Upper lobe of right lung (tissue), 1 donor: ENCODE results near the gene HOXC10. TPM values are rescaled to one million over a fixed set of nuclear protein-coding genes. Genes with fewer than 3 reads are reported as not detected.

Source experiments
- ATAC-seq: fragments of 200-7000 bp; cut with Tn5 transposase; one replicate; pipeline ENCODE4 v1.9.1; 2020; ENCODE audit warnings: mild to moderate bottlenecking, moderate library complexity
- DNase-seq: peaks from one replicate; pipeline ENCODE4 v3.0.0-alpha.2; 2020
- H3K27ac ChIP-seq: fragments of 200-600 bp; one replicate; pipeline ENCODE4 v1.8.0; 2022
- H3K27me3 ChIP-seq: fragments of 200-600 bp; one replicate; pipeline ENCODE4 v1.8.0; 2022; ENCODE audit warnings: mild to moderate bottlenecking
- H3K36me3 ChIP-seq: fragments of 200-600 bp; one replicate; pipeline ENCODE4 v1.8.0; 2022
- H3K4me1 ChIP-seq: fragments of 200-600 bp; one replicate; pipeline ENCODE4 v1.8.0; 2022
- H3K4me3 ChIP-seq: fragments of 200-600 bp; one replicate; pipeline ENCODE4 v1.8.0; 2022; ENCODE audit warnings: mild to moderate bottlenecking
- H3K9me3 ChIP-seq: fragments of 200-600 bp; one replicate; pipeline ENCODE4 v1.8.0; 2022
- CTCF ChIP-seq: fragments of 200-600 bp; IDR thresholded peaks from one replicate; pipeline ENCODE4 v1.8.0; 2022; ENCODE audit warnings: antibody characterized with exemption
- intact Hi-C: fragments of 100-400 bp; cut with DNase I; formaldehyde crosslinking; loops from one replicate; pipeline ENCODE4 v1.11.0; 2022
- total RNA-seq: library from RNA; stranded (reverse); fragmentation: NEBNext Ultra II Directional; extraction: Animal tissue kit (Norgen Biotek cat#: 25700); gene quantifications from one replicate; pipeline ENCODE4 v1.2.1, GENCODE V29; 2021
- donor health status: DM: no; HTN: yes; CAD: no; lungs with severe emphysema.

Gene HOXC10
- total RNA-seq, 1 donor from 2014 or later, result not detected

GRCh38 chr12:53989227-53990113 lies 4.5 kb downstream of the HOXC10 start:
- intact Hi-C loops, result no loop called here
- Histone ChIP-seq H3K36me3 (no peaks in the 10 kb centered on the region), H3K27me3 (peaks cover 100% of the 10 kb centered on the region), H3K4me3 (no peak overlapping the region), H3K27ac (no peak overlapping the region), H3K9me3 (no peaks in the 10 kb centered on the region), H3K4me1 (peaks cover 20% of the 10 kb centered on the region)
- DNase-seq (no peak), ATAC-seq (no peak)
- peak; percentile 38 for TF ChIP-seq CTCF

DNA sequence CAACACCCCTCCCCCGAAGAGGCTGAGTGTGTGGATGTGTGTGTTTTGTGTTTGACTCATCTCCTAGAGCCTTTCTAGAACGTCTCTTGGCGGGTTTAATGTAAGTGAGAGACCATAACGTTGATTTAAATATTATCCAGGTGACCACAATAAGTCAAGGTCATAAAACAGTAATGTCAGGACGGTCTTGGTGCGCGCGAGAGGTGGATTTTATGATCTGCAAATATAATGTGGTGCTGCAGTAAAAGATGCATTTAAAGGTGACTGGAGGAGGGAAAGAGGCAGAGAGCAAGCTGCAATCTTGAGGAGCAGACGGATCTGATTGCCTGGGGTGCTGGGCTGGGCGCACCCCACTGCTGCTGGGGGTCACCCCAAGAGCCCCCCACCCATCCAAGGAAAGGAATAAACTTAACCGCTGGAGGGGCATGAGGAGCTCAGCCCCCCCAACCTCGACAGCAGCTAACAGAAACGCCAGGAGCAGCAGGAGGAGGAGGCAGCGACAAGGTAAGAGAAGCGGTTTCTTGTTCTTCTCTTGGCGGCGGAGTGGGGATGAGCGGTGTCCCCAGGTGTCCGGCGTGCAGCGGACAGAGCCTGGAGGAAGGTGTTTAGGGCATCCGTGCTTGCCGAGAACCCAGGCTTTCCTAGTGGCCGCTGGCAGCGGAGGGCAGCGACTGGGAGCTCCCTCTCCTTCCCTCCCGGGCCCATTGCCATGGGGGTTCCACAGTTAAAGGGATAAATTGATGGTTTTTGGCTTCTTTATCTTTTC lies 5.5 kb downstream of the HOXC10 start:
- H3K4me3 ChIP-seq, result no peak overlapping the region
- intact Hi-C loops, result no loop called here
- H3K9me3 ChIP-seq, result no peaks in the 10 kb centered on the region
- H3K27me3 ChIP-seq, result peaks cover 100% of the 10 kb centered on the region
- peaks cover 30% of the 10 kb centered on the region for H3K4me1 ChIP-seq
- no peak for ATAC-seq
- TF ChIP-seq CTCF, result no peak
- no peaks in the 10 kb centered on the region for H3K36me3 ChIP-seq
- no peak overlapping the region for H3K27ac ChIP-seq
- no peak for DNase-seq

GRCh38 chr12:53991077-53991460 lies 6.1 kb downstream of the HOXC10 start:
- TF ChIP-seq CTCF, result no peak
- intact Hi-C loops, result no loop called here
- ATAC-seq (no peak), DNase-seq (no peak)
- Histone ChIP-seq H3K27me3 (peaks cover 100% of the 10 kb centered on the region), H3K4me1 (peaks cover 29% of the 10 kb centered on the region), H3K27ac (no peak overlapping the region), H3K36me3 (no peaks in the 10 kb centered on the region), H3K4me3 (no peak overlapping the region), H3K9me3 (no peaks in the 10 kb centered on the region)

DNA sequence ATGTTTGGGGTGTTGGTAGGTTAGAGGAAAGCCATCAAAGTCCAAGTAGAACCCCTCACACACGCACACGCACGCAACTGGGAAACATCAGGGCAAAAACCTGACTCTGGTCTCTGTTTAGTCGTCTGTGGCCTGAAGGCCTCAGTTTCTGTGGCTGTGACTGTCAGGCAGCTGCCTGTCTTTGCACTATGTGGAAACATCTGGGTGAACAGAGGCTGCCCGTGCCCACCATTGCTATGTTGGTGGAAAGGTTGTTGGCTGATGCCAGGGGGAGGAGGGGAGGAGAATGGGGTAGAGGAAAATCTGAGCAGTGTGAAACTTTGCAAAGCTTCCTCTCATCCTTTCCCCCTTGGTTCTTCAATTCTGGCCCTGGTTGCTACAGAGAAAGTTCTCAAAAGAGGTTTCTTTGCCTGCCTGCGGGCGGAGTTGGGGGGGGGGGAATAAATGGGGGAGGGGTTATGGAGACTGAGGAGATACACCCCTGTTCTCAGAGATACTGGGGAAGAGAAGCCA lies 7.5 kb downstream of the HOXC10 start:
- no peak for TF ChIP-seq CTCF
- no peak overlapping the region for H3K27ac ChIP-seq
- H3K4me1 ChIP-seq, result peaks cover 28% of the 10 kb centered on the region
- no peaks in the 10 kb centered on the region for H3K9me3 ChIP-seq
- DNase-seq (no peak), ATAC-seq (no peak)
- no peak overlapping the region for H3K4me3 ChIP-seq
- no peaks in the 10 kb centered on the region for H3K36me3 ChIP-seq
- intact Hi-C loops, result no loop called here
- peaks cover 100% of the 10 kb centered on the region for H3K27me3 ChIP-seq

DNA sequence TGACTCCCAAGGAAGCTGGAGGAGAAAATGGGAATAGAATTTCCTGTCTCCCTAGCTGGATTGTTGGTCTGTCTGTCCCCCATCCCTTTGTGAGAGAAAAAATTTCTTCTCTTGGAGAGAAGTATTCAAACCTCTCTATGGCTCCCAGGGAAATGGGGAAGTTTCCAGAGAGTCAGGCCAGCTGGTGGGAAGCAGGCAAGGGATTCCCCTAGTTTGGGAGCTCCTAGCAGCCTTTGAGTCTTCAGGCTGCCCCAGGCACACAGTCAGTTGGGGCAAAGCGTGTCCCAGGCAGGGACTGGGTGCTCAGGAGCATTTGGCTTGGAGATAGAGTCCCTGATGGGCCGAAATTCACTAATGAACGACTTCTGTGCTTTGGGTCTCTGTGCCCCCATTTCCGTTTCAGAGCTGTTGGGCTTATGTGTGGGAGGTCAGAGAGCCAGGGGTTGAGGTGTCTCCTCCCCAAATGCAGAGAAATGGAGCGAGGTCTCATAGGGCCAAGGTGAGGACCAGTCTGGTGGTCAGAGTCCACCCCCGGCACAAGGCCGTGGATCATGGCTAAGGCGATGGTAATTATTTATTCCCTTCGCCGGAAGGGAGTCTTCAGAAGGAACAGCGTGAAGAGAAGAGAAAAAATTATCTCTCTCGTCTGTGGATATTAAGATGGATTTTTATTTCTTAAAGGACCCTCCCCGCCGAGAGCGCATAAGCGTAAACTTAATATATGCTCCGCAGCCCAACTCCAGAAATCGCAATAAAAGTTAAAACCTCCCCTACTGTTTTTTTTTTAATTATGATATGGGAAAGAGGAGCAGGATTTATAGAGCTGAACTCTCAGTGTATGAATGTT lies 8.4 kb downstream of the HOXC10 start:
- Histone ChIP-seq H3K27ac (no peak overlapping the region), H3K9me3 (no peaks in the 10 kb centered on the region), H3K4me1 (peaks cover 28% of the 10 kb centered on the region), H3K4me3 (no peak overlapping the region), H3K36me3 (no peaks in the 10 kb centered on the region), H3K27me3 (peaks cover 100% of the 10 kb centered on the region)
- ATAC-seq (no peak), DNase-seq (no peak)
- no peak for TF ChIP-seq CTCF
- intact Hi-C loops, result no loop called here
